IPS-15b (cell line): Measurements from ENCODE around the gene FRS3.
A peak's percentile ranks its signal among the peaks of the same experiment; 100 is the strongest.

Experiments
- H3K27me3 ChIP-seq: one replicate; pipeline ENCODE4 v1.6.1; 2013; ENCODE audit warnings: low read length; ENCODE audit not compliant: control insufficient read depth, insufficient read depth
- H3K36me3 ChIP-seq: one replicate; pipeline ENCODE4 v1.6.1; 2013; ENCODE audit warnings: low read length; ENCODE audit not compliant: control insufficient read depth, insufficient read depth
- H3K4me1 ChIP-seq: one replicate; pipeline ENCODE4 v1.6.1; 2013; ENCODE audit warnings: mild to moderate bottlenecking, low read length; ENCODE audit not compliant: control insufficient read depth, insufficient read depth
- H3K4me3 ChIP-seq: one replicate; pipeline ENCODE4 v1.5.1; 2013; ENCODE audit warnings: low read depth, low read length
- H3K9ac ChIP-seq: one replicate; pipeline ENCODE4 v1.6.1; 2013; ENCODE audit warnings: low read depth, mild to moderate bottlenecking, low read length
- H3K9me3 ChIP-seq: one replicate; pipeline ENCODE4 v1.6.1; 2013; ENCODE audit warnings: mild to moderate bottlenecking, low read length; ENCODE audit not compliant: control insufficient read depth, insufficient read depth

Gene FRS3

GRCh38 chr6:41734666-41735426, 44.9 kb downstream of the FRS3 start:
- Histone ChIP-seq H3K9ac (no peak overlapping the region), H3K9me3 (no peaks in the 10 kb centered on the region)

GRCh38 chr6:41733707-41734665, 45.7 kb downstream of the FRS3 start:
- peaks cover 26% of the 10 kb centered on the region for H3K4me1 ChIP-seq
- no peaks in the 10 kb centered on the region for H3K27me3 ChIP-seq
- peak overlapping the region; percentile 78 for H3K4me3 ChIP-seq
- no peaks in the 10 kb centered on the region for H3K9me3 ChIP-seq
- no peak overlapping the region for H3K9ac ChIP-seq
- no peaks in the 10 kb centered on the region for H3K36me3 ChIP-seq

More at GRCh38 chr6:41734666-41735426, 44.9 kb downstream of the FRS3 start:
- Histone ChIP-seq H3K4me1 (peaks cover 19% of the 10 kb centered on the region), H3K36me3 (no peaks in the 10 kb centered on the region), H3K4me3 (peak overlapping the region; percentile 78), H3K27me3 (no peaks in the 10 kb centered on the region)

- Histone ChIP-seq H3K9me3 (no peaks in the 10 kb centered on the region), H3K4me1 (peaks cover 29% of the 10 kb centered on the region), H3K9ac (no peak overlapping the region), H3K4me3 (peak overlapping the region; percentile 78), H3K27me3 (no peaks in the 10 kb centered on the region), H3K36me3 (no peaks in the 10 kb centered on the region)
Observed at GRCh38 chr6:41733360-41733706, 46.4 kb downstream of the FRS3 start.

GRCh38 chr6:41732591-41733359, 46.9 kb downstream of the FRS3 start:
- H3K4me3 ChIP-seq = peak overlapping the region; percentile 78

GRCh38 chr6:41732149-41732548, 47.6 kb downstream of the FRS3 start:
- Histone ChIP-seq H3K9ac (no peak overlapping the region), H3K36me3 (no peaks in the 10 kb centered on the region), H3K9me3 (no peaks in the 10 kb centered on the region), H3K4me1 (peaks cover 31% of the 10 kb centered on the region), H3K27me3 (no peaks in the 10 kb centered on the region), H3K4me3 (no peak overlapping the region)

More at GRCh38 chr6:41732591-41733359, 46.9 kb downstream of the FRS3 start:
- no peaks in the 10 kb centered on the region for H3K36me3 ChIP-seq
- H3K4me1 ChIP-seq = peaks cover 31% of the 10 kb centered on the region
- H3K27me3 ChIP-seq = no peaks in the 10 kb centered on the region
- H3K9me3 ChIP-seq = no peaks in the 10 kb centered on the region
- no peak overlapping the region for H3K9ac ChIP-seq

GRCh38 chr6:41731561-41732086, 48.1 kb downstream of the FRS3 start:
- no peaks in the 10 kb centered on the region for H3K9me3 ChIP-seq
- H3K36me3 ChIP-seq = no peaks in the 10 kb centered on the region
- peaks cover 31% of the 10 kb centered on the region for H3K4me1 ChIP-seq
- H3K27me3 ChIP-seq = no peaks in the 10 kb centered on the region
- H3K9ac ChIP-seq = no peak overlapping the region
- H3K4me3 ChIP-seq = no peak overlapping the region

GRCh38 chr6:41730531-41731436, 48.9 kb downstream of the FRS3 start:
- Histone ChIP-seq H3K27me3 (no peaks in the 10 kb centered on the region), H3K9ac (no peak overlapping the region), H3K9me3 (no peaks in the 10 kb centered on the region), H3K36me3 (no peaks in the 10 kb centered on the region), H3K4me3 (no peak overlapping the region), H3K4me1 (peaks cover 28% of the 10 kb centered on the region)

GRCh38 chr6:41729624-41730023, 50.1 kb downstream of the FRS3 start:
- Histone ChIP-seq H3K4me3 (no peak overlapping the region), H3K27me3 (no peaks in the 10 kb centered on the region), H3K9me3 (no peaks in the 10 kb centered on the region), H3K36me3 (no peaks in the 10 kb centered on the region), H3K9ac (no peak overlapping the region), H3K4me1 (peaks cover 26% of the 10 kb centered on the region)

GRCh38 chr6:41728954-41729353, 50.7 kb downstream of the FRS3 start:
- no peak overlapping the region for H3K9ac ChIP-seq
- H3K36me3 ChIP-seq = no peaks in the 10 kb centered on the region
- peaks cover 26% of the 10 kb centered on the region for H3K4me1 ChIP-seq
- H3K4me3 ChIP-seq = no peak overlapping the region
- no peaks in the 10 kb centered on the region for H3K9me3 ChIP-seq
- no peaks in the 10 kb centered on the region for H3K27me3 ChIP-seq

GRCh38 chr6:41728073-41728936, 51.4 kb downstream of the FRS3 start:
- no peak overlapping the region for H3K9ac ChIP-seq
- peaks cover 26% of the 10 kb centered on the region for H3K4me1 ChIP-seq
- H3K36me3 ChIP-seq = no peaks in the 10 kb centered on the region
- H3K27me3 ChIP-seq = no peaks in the 10 kb centered on the region
- H3K9me3 ChIP-seq = no peaks in the 10 kb centered on the region
- no peak overlapping the region for H3K4me3 ChIP-seq
